HG03139 (cell line): Measurements from ENCODE around the gene PCNX3.
"Not testable (repeated sequence)": the region's sequence is repeated elsewhere in the genome, so short reads cannot be mapped to it uniquely, and the experiment has no call there.

Experiments
- ATAC-seq: cut with Tn5 transposase; IDR thresholded peaks from one replicate; pipeline ENCODE4 v1.9.1; 2021; ENCODE audit not compliant: unreplicated experiment

Gene PCNX3

GRCh38 chr11:65652511-65653228, 37.1 kb downstream of the PCNX3 start:
- ATAC-seq = peak; percentile 63

- ATAC-seq = no peak
Measured at GRCh38 chr11:65653229-65654225, 38.0 kb downstream of the PCNX3 start.

- ATAC-seq = no peak
Measured at GRCh38 chr11:65654375-65655349, 39.1 kb downstream of the PCNX3 start.

- no peak for ATAC-seq
Measured at GRCh38 chr11:65655570-65656332, 40.2 kb downstream of the PCNX3 start.

GRCh38 chr11:65657426-65657825, 41.9 kb downstream of the PCNX3 start:
- no peak for ATAC-seq

GRCh38 chr11:65658174-65659021, 42.8 kb downstream of the PCNX3 start:
- no peak for ATAC-seq

- no peak for ATAC-seq
Measured at GRCh38 chr11:65660038-65660437, 44.5 kb downstream of the PCNX3 start.

GRCh38 chr11:65660908-65661307, 45.3 kb downstream of the PCNX3 start:
- not testable (repeated sequence) for ATAC-seq

GRCh38 chr11:65661599-65662246, 46.1 kb downstream of the PCNX3 start:
- ATAC-seq = no peak

GRCh38 chr11:65662247-65662798, 46.7 kb downstream of the PCNX3 start:
- no peak for ATAC-seq

GRCh38 chr11:65662799-65663638, 47.4 kb downstream of the PCNX3 start, which contains the start of gene RELA:
TSS of gene RELA (minus strand) at chr11:65662916. CDS start at chr11:65662832, 84 bp downstream.
- ATAC-seq = peak; percentile 78

GRCh38 chr11:65663639-65664200, 48.1 kb downstream of the PCNX3 start:
- peak; percentile 15 for ATAC-seq

- no peak for ATAC-seq
Measured at GRCh38 chr11:65672180-65672860, 56.7 kb downstream of the PCNX3 start.

- no peak for ATAC-seq
Measured at GRCh38 chr11:65672982-65673381, 57.4 kb downstream of the PCNX3 start.

GRCh38 chr11:65680192-65680743, 64.7 kb downstream of the PCNX3 start:
- no peak for ATAC-seq

- ATAC-seq = not testable (repeated sequence)
Measured at GRCh38 chr11:65683480-65683879, 67.9 kb downstream of the PCNX3 start.
